Left kidney (tissue), 2 donors: Measurements from ENCODE around the gene ERICH4. TPM values are rescaled to one million over a fixed set of nuclear protein-coding genes. Genes with fewer than 3 reads are reported as not detected.

Experiments used
- DNase-seq: peaks from one replicate; pipeline ENCODE4 v3.0.0-alpha.2; 2013
- polyA plus RNA-seq: library from polyadenylated mRNA; unstranded; fragments of 120-200 nt; gene quantifications from one replicate; pipeline ENCODE4 v1.2.1, GENCODE V29; 2013; ENCODE audit not compliant: insufficient read length

ERICH4 gene
- polyA plus RNA-seq, 1 donor: 6.3 TPM

GRCh38 chr19:41413947-41414346 lies 29.0 kb upstream of the ERICH4 start:
- no peak for DNase-seq

GRCh38 chr19:41414461-41414860 lies 28.5 kb upstream of the ERICH4 start:
- DNase-seq: no peak

GRCh38 chr19:41415154-41415571 lies 27.8 kb upstream of the ERICH4 start:
- no peak for DNase-seq

GRCh38 chr19:41416194-41416674 lies 26.7 kb upstream of the ERICH4 start:
- no peak for DNase-seq

- no peak for DNase-seq
Measured at GRCh38 chr19:41420101-41420880, 22.7 kb upstream of the ERICH4 start.

- no peak for DNase-seq
Measured at GRCh38 chr19:41421314-41421713, 21.6 kb upstream of the ERICH4 start.

GRCh38 chr19:41421973-41422372 lies 21.0 kb upstream of the ERICH4 start:
- no peak for DNase-seq

GRCh38 chr19:41422456-41422855 lies 20.5 kb upstream of the ERICH4 start:
- DNase-seq: no peak

GRCh38 chr19:41422955-41423354 lies 20.0 kb upstream of the ERICH4 start:
- DNase-seq: no peak

- DNase-seq: no peak
Measured at GRCh38 chr19:41424335-41425173, 18.4 kb upstream of the ERICH4 start.

GRCh38 chr19:41425174-41426115 lies 17.5 kb upstream of the ERICH4 start:
- no peak for DNase-seq

GRCh38 chr19:41426116-41426841 lies 16.7 kb upstream of the ERICH4 start:
- DNase-seq: no peak

GRCh38 chr19:41426952-41427646 lies 15.9 kb upstream of the ERICH4 start, which contains the start of gene B3GNT8:
Gene B3GNT8 (minus strand): TSS chr19:41427374. CDS start chr19:41426778, 596 bp downstream.
- peak; percentile 78 for DNase-seq

- DNase-seq: peak; percentile 6
Measured at GRCh38 chr19:41427647-41428480, 15.1 kb upstream of the ERICH4 start.

- no peak for DNase-seq
Measured at GRCh38 chr19:41428481-41428859, 14.5 kb upstream of the ERICH4 start.

GRCh38 chr19:41430922-41431321 lies 12.0 kb upstream of the ERICH4 start:
- no peak for DNase-seq

- DNase-seq: no peak
Measured at GRCh38 chr19:41431426-41432386, 11.2 kb upstream of the ERICH4 start.

- DNase-seq: no peak
Measured at GRCh38 chr19:41433171-41433570, 9.8 kb upstream of the ERICH4 start.
